GM12864 (cell line): ENCODE measurements around the gene NYAP2.

Source experiments
- DNase-seq: peaks from one replicate; pipeline ENCODE4 v3.0.0-alpha.2; 2011; ENCODE audit warnings: low read depth
- H3K4me3 ChIP-seq: 2 replicates; pipeline ENCODE4 v1.5.1; 2011; ENCODE audit warnings: mild to moderate bottlenecking, low read depth, low read length, control low read depth
- TF ChIP-seq, protein P1 (sequence below): IDR thresholded peaks from 2 replicates; pipeline ENCODE4 v1.5.1; 2011; ENCODE audit warnings: low read depth, mild to moderate bottlenecking, moderate library complexity, low read length, control low read depth, inconsistent platforms; ENCODE audit errors: missing control alignments

The NYAP2 gene

GRCh38 chr2:225512469-225512868, 113.0 kb downstream of the NYAP2 start:
- TF ChIP-seq, protein P1, sequence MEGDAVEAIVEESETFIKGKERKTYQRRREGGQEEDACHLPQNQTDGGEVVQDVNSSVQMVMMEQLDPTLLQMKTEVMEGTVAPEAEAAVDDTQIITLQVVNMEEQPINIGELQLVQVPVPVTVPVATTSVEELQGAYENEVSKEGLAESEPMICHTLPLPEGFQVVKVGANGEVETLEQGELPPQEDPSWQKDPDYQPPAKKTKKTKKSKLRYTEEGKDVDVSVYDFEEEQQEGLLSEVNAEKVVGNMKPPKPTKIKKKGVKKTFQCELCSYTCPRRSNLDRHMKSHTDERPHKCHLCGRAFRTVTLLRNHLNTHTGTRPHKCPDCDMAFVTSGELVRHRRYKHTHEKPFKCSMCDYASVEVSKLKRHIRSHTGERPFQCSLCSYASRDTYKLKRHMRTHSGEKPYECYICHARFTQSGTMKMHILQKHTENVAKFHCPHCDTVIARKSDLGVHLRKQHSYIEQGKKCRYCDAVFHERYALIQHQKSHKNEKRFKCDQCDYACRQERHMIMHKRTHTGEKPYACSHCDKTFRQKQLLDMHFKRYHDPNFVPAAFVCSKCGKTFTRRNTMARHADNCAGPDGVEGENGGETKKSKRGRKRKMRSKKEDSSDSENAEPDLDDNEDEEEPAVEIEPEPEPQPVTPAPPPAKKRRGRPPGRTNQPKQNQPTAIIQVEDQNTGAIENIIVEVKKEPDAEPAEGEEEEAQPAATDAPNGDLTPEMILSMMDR = no peak
- no peak for DNase-seq
- H3K4me3 ChIP-seq = no peak overlapping the region

GRCh38 chr2:225512876-225513540, 113.5 kb downstream of the NYAP2 start:
- H3K4me3 ChIP-seq = no peak overlapping the region
- TF ChIP-seq, protein P1 = no peak
- DNase-seq = no peak

DNA sequence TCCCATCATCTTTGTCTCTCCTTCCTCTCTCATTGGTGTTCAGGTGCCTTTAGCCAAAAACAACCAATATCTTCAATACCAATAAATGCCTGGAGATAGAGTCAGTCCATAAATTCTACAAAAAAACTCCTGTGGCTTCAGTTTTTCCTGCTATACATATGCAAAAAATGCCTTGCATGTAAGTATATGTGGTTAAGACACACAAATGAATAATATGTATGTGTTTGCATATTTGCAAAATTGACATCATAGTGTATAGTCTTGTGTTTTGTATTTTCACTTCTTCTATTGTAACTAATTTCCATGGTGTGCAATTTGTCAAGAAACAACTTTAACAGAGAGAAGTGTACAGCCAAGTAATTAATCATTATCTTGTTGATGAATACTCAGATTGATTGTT, 115.5 kb downstream of the NYAP2 start:
- DNase-seq = no peak
- no peak overlapping the region for H3K4me3 ChIP-seq
- TF ChIP-seq, protein P1 = no peak

- H3K4me3 ChIP-seq = no peak overlapping the region
- TF ChIP-seq, protein P1 = no peak
- DNase-seq = no peak
Observed at GRCh38 chr2:225526760-225527390, 127.4 kb downstream of the NYAP2 start.

- no peak for DNase-seq
- TF ChIP-seq, protein P1 = no peak
- no peak overlapping the region for H3K4me3 ChIP-seq
Observed at GRCh38 chr2:225531559-225531958, 132.0 kb downstream of the NYAP2 start.

DNA sequence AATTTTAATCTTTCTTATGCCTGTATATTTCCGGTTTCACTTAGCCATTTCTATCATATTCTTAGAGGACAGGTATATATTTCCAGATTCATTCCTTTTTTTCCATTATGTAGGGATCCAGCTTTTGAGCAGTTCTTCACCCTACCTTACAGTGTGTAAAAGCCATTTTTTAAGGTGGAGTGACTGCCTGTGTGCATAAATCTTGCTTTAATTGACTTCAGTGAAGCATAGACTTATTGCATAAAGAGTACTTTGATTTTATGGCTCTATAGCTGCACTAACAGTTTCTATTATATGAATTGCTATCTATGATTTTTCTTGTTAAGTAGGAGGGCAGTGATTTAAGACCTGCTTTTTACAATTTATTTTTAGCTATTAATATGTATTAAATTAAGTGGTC, 132.6 kb downstream of the NYAP2 start:
- DNase-seq = no peak
- TF ChIP-seq, protein P1 = no peak
- H3K4me3 ChIP-seq = no peak overlapping the region

GRCh38 chr2:225534037-225534436, 134.5 kb downstream of the NYAP2 start:
- H3K4me3 ChIP-seq = no peak overlapping the region
- TF ChIP-seq, protein P1 = no peak
- no peak for DNase-seq
